IPS-18c (cell line): ENCODE data around the gene FGD4.

Experiments
- H3K4me3 ChIP-seq: 2 replicates; pipeline ENCODE4 v1.7.0; 2013; ENCODE audit warnings: low read depth, mild to moderate bottlenecking, low read length, moderate library complexity; ENCODE audit not compliant: insufficient read depth
- H3K9me3 ChIP-seq: one replicate; pipeline ENCODE4 v1.6.1; 2013; ENCODE audit warnings: mild to moderate bottlenecking, low read length, moderate library complexity; ENCODE audit not compliant: control insufficient read depth, insufficient read depth

FGD4 gene

GRCh38 chr12:32589165-32589865 is 190.0 kb downstream of the FGD4 start:
- H3K4me3 ChIP-seq: no peak overlapping the region
- no peaks in the 10 kb centered on the region for H3K9me3 ChIP-seq

GRCh38 chr12:32595251-32595650 is 195.9 kb downstream of the FGD4 start:
- Histone ChIP-seq H3K4me3 (no peak overlapping the region), H3K9me3 (no peaks in the 10 kb centered on the region)

DNA sequence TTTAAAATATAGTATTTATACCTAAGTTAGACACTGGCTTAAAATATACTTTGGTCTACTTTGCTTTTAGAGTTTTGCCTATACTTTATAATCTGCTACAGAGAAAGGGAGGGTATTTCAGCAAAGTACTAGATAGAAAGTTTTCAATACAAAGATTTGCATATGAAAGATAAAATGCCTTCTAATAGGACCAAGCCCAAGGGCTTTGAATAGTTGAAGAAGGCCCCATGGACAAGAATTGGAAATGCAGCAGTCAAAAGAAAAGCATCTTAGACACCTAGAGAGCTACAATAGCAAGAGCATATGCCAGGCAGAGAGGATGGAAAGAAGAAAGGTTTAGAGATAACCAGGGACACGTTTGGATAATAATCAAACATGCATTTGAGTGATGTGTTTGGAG is 196.7 kb downstream of the FGD4 start:
- Histone ChIP-seq H3K9me3 (no peaks in the 10 kb centered on the region), H3K4me3 (no peak overlapping the region)

GRCh38 chr12:32598688-32599087 is 199.3 kb downstream of the FGD4 start:
- H3K4me3 ChIP-seq: no peak overlapping the region
- H3K9me3 ChIP-seq: no peaks in the 10 kb centered on the region

DNA sequence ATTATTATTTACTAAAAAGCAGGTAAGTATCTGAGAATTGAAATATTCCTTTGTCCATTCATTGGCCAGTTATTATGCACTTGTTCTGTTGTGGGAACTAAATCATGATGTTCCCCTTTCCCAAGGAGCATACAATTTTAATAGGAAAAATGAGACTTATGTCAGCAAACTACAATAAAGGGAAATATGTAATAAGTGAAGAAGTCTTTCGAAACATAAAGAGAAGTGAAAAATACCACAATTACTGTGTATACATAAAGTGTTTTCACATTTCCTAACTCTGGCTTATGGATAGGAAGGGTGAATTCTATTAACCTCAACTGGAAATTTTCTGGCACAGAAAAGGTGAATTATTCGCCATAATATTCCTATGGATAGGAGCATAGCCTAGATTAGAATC is 201.3 kb downstream of the FGD4 start:
- no peak overlapping the region for H3K4me3 ChIP-seq
- H3K9me3 ChIP-seq: no peaks in the 10 kb centered on the region

DNA sequence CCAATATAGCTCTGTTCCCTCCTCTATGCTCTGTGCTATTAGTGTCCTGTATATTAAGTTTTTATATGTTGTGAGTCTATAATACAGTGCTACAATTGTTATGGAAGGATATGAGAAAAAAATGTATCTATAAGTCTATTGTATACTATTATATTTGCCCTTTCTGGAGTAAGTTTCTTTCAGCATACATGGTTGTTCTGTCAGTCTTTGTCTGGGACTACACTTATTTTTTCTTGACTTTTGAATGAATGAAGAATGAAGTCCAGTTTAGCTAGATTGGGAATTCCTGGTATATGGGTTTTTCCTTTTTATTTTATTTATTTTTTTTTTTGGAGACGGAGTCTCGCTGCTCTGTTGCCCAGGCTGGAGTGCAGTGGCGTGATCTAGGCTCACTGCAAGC is 203.7 kb downstream of the FGD4 start:
- Histone ChIP-seq H3K9me3 (no peaks in the 10 kb centered on the region), H3K4me3 (no peak overlapping the region)

DNA sequence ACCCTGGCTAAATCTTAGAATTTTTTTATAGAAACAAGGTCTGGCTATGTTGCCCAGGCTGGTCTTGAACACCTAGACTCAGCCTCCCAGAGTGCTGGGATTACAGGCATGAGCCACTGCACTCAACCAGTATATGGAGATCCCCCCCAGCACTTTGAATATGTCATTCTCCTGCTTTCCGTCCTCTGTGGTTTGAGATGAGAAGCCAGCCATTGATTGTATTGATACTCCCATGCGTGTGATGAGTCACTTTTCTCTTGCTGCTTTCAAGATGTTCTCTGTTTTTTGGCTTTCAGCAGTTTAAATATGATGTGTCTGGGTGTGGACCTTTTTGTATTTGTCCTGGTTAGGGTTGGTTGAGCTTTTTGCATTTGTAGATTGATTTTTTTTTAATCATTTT is 204.5 kb downstream of the FGD4 start:
- H3K4me3 ChIP-seq: no peak overlapping the region
- no peaks in the 10 kb centered on the region for H3K9me3 ChIP-seq

- Histone ChIP-seq H3K9me3 (no peaks in the 10 kb centered on the region), H3K4me3 (no peak overlapping the region)
Measured at GRCh38 chr12:32604565-32604964, 205.2 kb downstream of the FGD4 start.

DNA sequence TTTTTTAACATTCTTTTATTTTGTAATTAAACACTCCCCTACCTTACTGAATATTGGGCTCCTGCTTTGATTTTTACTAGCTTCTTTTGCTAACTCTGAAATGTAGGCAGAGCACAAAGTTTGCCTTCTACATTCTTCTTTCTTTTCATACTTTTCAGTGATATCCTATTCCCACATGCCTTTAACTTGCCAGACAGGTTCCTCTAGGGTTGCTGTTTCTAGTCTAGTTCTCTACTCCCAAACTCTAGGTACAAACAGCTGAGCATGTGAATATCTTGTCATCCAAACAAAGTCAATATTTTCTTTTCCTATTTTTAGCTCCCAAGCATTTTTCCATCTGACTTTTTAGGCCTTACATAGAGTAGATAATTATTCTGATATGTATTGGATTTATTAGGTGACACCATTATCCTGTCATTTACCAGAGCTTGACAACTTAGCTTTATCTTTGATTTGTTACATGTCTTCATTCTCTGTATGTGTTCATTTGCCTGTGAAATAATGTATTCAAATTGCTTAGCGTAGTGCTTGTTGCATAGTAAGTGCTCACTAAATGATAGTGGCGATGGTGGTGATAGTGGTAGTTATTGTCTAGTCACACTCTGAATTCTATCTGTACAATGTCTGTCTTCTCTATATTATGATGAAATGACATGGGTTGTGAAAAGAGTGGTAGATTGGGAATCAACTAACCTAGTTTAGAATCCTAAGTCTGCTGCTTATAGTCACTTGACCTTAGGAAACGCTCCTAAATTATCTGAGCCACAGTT is 206.2 kb downstream of the FGD4 start:
- H3K9me3 ChIP-seq: no peaks in the 10 kb centered on the region
- H3K4me3 ChIP-seq: no peak overlapping the region

DNA sequence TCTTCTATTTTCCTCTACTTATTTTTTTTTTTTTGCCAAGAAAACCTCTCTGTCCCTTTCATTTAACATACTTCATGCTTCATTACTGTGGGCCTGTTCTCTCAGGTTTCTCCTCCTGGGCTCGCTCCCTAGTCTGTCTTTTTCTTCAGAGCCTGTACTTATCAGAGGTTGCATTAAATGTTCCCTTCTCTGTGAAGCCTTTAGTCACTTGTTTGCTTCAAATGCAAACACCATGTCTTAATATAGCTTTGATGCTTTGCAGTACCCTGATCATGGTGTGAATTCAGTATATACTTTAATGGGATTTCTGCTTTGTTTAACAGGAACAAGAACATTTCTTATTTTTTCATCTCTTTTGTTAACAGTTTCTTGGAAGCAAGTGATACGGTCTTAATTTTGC is 207.1 kb downstream of the FGD4 start:
- H3K9me3 ChIP-seq: no peaks in the 10 kb centered on the region
- H3K4me3 ChIP-seq: no peak overlapping the region

DNA sequence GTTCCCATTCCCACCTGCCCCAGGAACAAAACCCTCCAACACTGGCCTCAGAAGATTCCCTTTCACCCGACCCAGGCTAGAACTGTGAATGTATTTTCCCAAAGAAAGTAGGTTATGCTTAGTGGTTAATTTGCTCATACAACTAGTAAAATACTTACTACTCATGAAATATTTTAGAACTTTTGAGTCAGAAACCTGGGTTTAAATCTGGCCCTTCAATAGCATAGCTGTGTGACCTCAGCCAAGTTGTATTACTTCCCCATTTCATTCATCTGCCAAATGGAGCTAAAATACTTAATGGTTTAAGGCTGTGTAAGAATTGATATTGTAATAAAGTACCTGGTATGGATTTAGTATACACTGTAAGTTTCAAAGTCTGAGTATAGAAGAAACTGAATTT is 210.6 kb downstream of the FGD4 start:
- no peaks in the 10 kb centered on the region for H3K9me3 ChIP-seq

GRCh38 chr12:32611986-32612385 is 212.6 kb downstream of the FGD4 start:
- Histone ChIP-seq H3K9me3 (no peaks in the 10 kb centered on the region), H3K4me3 (no peak overlapping the region)

More for the DNA sequence above, 210.6 kb downstream of the FGD4 start:
- H3K4me3 ChIP-seq: no peak overlapping the region

DNA sequence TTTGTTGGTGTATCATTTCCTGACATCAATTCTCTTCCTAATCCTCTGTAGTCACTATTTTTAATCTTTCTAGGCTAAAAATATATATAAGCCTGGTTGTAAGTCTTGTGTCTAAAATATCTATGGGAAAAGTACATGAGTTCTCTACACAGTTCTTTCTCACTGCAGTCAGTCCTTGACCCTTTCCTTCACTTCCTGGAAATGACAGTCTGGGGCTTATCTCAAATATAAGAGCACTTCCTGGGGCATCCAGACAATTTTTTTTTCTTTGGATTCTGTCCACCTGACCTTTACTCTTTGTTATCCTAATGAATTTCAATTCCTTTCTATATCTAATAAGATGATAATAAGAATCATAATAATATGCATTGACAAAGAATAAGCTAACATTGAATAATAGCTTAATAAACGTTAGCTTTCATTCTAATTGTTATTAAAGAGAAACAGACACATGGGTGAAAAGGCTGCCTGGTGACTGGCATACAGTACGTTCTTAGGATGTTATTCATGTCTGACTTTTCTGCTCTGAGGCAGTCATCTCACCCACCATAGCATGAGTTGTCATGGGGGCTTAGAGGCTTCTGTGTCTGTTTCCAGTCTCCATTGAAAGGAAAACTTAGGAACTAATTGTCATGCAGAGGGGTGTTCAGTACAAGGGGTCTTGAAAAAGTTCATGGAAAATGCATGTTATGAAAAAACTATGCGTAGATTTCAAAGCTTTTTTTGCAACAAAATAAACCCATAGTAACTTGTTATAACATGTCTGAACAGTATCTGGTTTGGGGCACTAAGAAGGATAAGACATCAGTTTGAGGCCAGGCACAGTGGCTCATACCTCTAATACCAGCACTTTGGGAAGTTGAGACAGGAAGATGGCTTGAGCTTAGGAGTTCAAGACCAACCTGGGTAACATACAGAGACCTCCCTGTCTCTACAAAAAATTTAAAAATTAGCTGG is 213.6 kb downstream of the FGD4 start:
- H3K9me3 ChIP-seq: no peaks in the 10 kb centered on the region
- H3K4me3 ChIP-seq: no peak overlapping the region

- no peak overlapping the region for H3K4me3 ChIP-seq
Measured at GRCh38 chr12:32615441-32615840, 216.1 kb downstream of the FGD4 start.

GRCh38 chr12:32617534-32617933 is 218.2 kb downstream of the FGD4 start:
- no peaks in the 10 kb centered on the region for H3K9me3 ChIP-seq
- H3K4me3 ChIP-seq: no peak overlapping the region

More at GRCh38 chr12:32615441-32615840, 216.1 kb downstream of the FGD4 start:
- H3K9me3 ChIP-seq: no peaks in the 10 kb centered on the region

GRCh38 chr12:32618115-32618514 is 218.8 kb downstream of the FGD4 start:
- Histone ChIP-seq H3K9me3 (no peaks in the 10 kb centered on the region), H3K4me3 (no peak overlapping the region)

GRCh38 chr12:32627976-32628375 is 228.6 kb downstream of the FGD4 start:
- Histone ChIP-seq H3K4me3 (no peak overlapping the region), H3K9me3 (no peaks in the 10 kb centered on the region)
